Measurements from ENCODE around the gene OR5H1.

DNA sequence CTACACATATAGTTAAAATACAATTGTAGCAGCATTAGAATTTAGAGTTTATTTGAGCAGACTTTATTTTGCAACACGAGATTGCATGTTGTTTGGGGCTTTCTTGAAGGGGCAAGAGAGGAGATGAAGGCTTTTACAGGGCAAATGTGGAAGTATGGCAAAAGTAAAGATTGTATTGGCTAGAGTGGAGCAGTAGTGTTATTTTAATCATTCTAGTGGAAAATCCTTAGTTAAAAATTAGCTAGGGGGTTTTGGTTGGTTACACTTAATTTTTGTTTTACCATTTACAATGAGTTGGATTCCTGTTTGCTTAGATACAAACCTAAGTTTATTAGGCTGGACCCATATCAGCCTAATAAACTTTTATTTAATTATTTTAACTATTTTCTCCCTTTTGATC is 40.5 kb downstream of the OR5H1 start:
- TF ChIP-seq, protein P1, sequence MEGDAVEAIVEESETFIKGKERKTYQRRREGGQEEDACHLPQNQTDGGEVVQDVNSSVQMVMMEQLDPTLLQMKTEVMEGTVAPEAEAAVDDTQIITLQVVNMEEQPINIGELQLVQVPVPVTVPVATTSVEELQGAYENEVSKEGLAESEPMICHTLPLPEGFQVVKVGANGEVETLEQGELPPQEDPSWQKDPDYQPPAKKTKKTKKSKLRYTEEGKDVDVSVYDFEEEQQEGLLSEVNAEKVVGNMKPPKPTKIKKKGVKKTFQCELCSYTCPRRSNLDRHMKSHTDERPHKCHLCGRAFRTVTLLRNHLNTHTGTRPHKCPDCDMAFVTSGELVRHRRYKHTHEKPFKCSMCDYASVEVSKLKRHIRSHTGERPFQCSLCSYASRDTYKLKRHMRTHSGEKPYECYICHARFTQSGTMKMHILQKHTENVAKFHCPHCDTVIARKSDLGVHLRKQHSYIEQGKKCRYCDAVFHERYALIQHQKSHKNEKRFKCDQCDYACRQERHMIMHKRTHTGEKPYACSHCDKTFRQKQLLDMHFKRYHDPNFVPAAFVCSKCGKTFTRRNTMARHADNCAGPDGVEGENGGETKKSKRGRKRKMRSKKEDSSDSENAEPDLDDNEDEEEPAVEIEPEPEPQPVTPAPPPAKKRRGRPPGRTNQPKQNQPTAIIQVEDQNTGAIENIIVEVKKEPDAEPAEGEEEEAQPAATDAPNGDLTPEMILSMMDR (IDR thresholded peaks at IDR 0.05): no peak
- TF ChIP-seq EP300 (IDR thresholded peaks at IDR 0.05) (no peak), POLR2AphosphoS5 (IDR thresholded peaks at IDR 0.05) (no peak), POLR2A (IDR thresholded peaks at IDR 0.05) (no peak)
